ENCODE measurements around the gene RHBDF2. TPM values are rescaled to one million over a fixed set of nuclear protein-coding genes. Genes with fewer than 3 reads are reported as not detected.

Gene RHBDF2
- total RNA-seq, 1 experiment from 2014 or later, result 39.6 TPM

- TF ChIP-seq CTCF (conservative IDR thresholded peaks at IDR 0.05) (no peak), EZH2 (IDR thresholded peaks at IDR 0.05; ENCODE audit: low read depth) (no peak)
- H3K27ac ChIP-seq, result no peak overlapping the region
- no peaks in the 10 kb centered on the region for H3K9me3 ChIP-seq (ENCODE audit: insufficient read depth, low read depth)
- no peak overlapping the region for H2AFZ ChIP-seq
- H3K79me2 ChIP-seq (ENCODE audit: low read depth), result no peaks in the 10 kb centered on the region
- H4K20me1 ChIP-seq (ENCODE audit: insufficient read depth), result no peaks in the 10 kb centered on the region
- intact Hi-C loops (cut with micrococcal nuclease; ENCODE audit: unreplicated experiment), result no loop called here
- no peak overlapping the region for H3K4me3 ChIP-seq
- BruUV-seq (replicated peaks), result no TSS peak
- H3K9me2 ChIP-seq (ENCODE audit: insufficient read depth), result no peaks in the 10 kb centered on the region
- no peaks in the 10 kb centered on the region; the same call in 1 of the 2 replicates for H3K4me1 ChIP-seq (replicated peaks; ENCODE audit: insufficient read depth)
- no peak overlapping the region for H3K4me2 ChIP-seq
- no peaks in the 10 kb centered on the region for H3K36me3 ChIP-seq (ENCODE audit: low read depth)
- CTCF ChIA-PET, result no interaction called here
- DNase-seq, result no peak
- POLR2A ChIA-PET (ENCODE audit: unreplicated experiment), result no interaction called here
- H3F3A ChIP-seq (ENCODE audit: insufficient read depth, low read depth), result no peaks in the 10 kb centered on the region
- no peaks in the 10 kb centered on the region for H3K27me3 ChIP-seq (ENCODE audit: insufficient read depth, low read depth)
These were observed 20.0 kb upstream of the RHBDF2 start for GRCh38 chr17:76521262-76521661.

GRCh38 chr17:76519048-76519966, 18.1 kb upstream of the RHBDF2 start:
- H2AFZ ChIP-seq, result no peak overlapping the region
- intact Hi-C loops (cut with micrococcal nuclease; ENCODE audit: unreplicated experiment), result no loop called here
- no peaks in the 10 kb centered on the region for H3K9me2 ChIP-seq (ENCODE audit: insufficient read depth)
- no peaks in the 10 kb centered on the region for H3K9me3 ChIP-seq (ENCODE audit: insufficient read depth, low read depth)
- ChIA-PET CTCF (interaction anchor here (0.7 to 0.9 kb wide), 3 partner anchors 16 to 549 kb away, joined by 6 to 16 read pairs (median 13); partner anchors contain the start of gene ST6GALNAC2), POLR2A (ENCODE audit: unreplicated experiment) (no interaction called here)
- H3K27ac ChIP-seq, result no peak overlapping the region
- H3F3A ChIP-seq (ENCODE audit: insufficient read depth, low read depth), result no peaks in the 10 kb centered on the region
- H4K20me1 ChIP-seq (ENCODE audit: insufficient read depth), result no peaks in the 10 kb centered on the region
- H3K27me3 ChIP-seq (ENCODE audit: insufficient read depth, low read depth), result no peaks in the 10 kb centered on the region
- no peaks in the 10 kb centered on the region for H3K79me2 ChIP-seq (ENCODE audit: low read depth)
- no peak overlapping the region for H3K4me3 ChIP-seq
- TF ChIP-seq CTCF (conservative IDR thresholded peaks at IDR 0.05) (no peak), EZH2 (IDR thresholded peaks at IDR 0.05; ENCODE audit: low read depth) (no peak)
- no peak for DNase-seq
- no peak overlapping the region for H3K4me2 ChIP-seq
- no peaks in the 10 kb centered on the region for H3K36me3 ChIP-seq (ENCODE audit: low read depth)
- no TSS peak for BruUV-seq (replicated peaks)
- no peaks in the 10 kb centered on the region; the same call in 1 of the 2 replicates for H3K4me1 ChIP-seq (replicated peaks; ENCODE audit: insufficient read depth)

- H3K4me1 ChIP-seq (replicated peaks; ENCODE audit: insufficient read depth), result no peaks in the 10 kb centered on the region
- no peak for TF ChIP-seq EZH2 (IDR thresholded peaks at IDR 0.05; ENCODE audit: low read depth)
- TF ChIP-seq CTCF (conservative IDR thresholded peaks at IDR 0.05), result no peak
- no peaks in the 10 kb centered on the region for H3K9me2 ChIP-seq (ENCODE audit: insufficient read depth)
- H3K36me3 ChIP-seq (ENCODE audit: low read depth), result no peaks in the 10 kb centered on the region
- no peak for DNase-seq
- no peaks in the 10 kb centered on the region for H3K27me3 ChIP-seq (ENCODE audit: insufficient read depth, low read depth)
- intact Hi-C loops (cut with micrococcal nuclease; ENCODE audit: unreplicated experiment), result no loop called here
- H2AFZ ChIP-seq, result no peak overlapping the region
- no peak overlapping the region for H3K4me3 ChIP-seq
- H3K27ac ChIP-seq, result no peak overlapping the region
- BruUV-seq (replicated peaks), result no TSS peak
- H3K4me2 ChIP-seq, result no peak overlapping the region
- no peaks in the 10 kb centered on the region for H3K79me2 ChIP-seq (ENCODE audit: low read depth)
- no peaks in the 10 kb centered on the region for H3F3A ChIP-seq (ENCODE audit: insufficient read depth, low read depth)
- ChIA-PET CTCF (interaction anchor here (0.6 kb wide), 1 partner anchor 51 kb away, joined by 5 read pairs; no protein-coding TSS in a partner anchor), POLR2A (ENCODE audit: unreplicated experiment) (no interaction called here)
- no peaks in the 10 kb centered on the region for H4K20me1 ChIP-seq (ENCODE audit: insufficient read depth)
- no peaks in the 10 kb centered on the region for H3K9me3 ChIP-seq (ENCODE audit: insufficient read depth, low read depth)
These were observed 16.4 kb upstream of the RHBDF2 start for GRCh38 chr17:76517638-76518038.

Data from PC-9 (cell line).